ENCODE data around the gene RPL37. TPM values are rescaled to one million over a fixed set of nuclear protein-coding genes. Genes with fewer than 3 reads are reported as not detected.
"Not testable (repeated sequence)": the region's sequence is repeated elsewhere in the genome, so short reads cannot be mapped to it uniquely, and the experiment has no call there.

Gene RPL37
- total and polyA plus RNA-seq, 2 experiments from 2014 or later: 68.7 to 534 TPM

- Histone ChIP-seq H3K9me2 (replicated peaks; ENCODE audit: insufficient read depth) (no peaks in the 10 kb centered on the region), H3K4me1 (ENCODE audit: insufficient read depth) (peaks cover 26% of the 10 kb centered on the region), H3K27ac (peak overlapping the region; percentile 97), H3K27me3 (no peaks in the 10 kb centered on the region), H3K4me2 (peak overlapping the region; percentile 87), H3K36me3 (replicated peaks; ENCODE audit: insufficient read depth, low read depth) (no peaks in the 10 kb centered on the region), H3K9me3 (ENCODE audit: low read depth) (no peaks in the 10 kb centered on the region), H3K4me3 (peak overlapping the region; percentile 93), H3K79me2 (peaks cover 60% of the 10 kb centered on the region), H2AFZ (peak overlapping the region; percentile 94), H4K20me1 (ENCODE audit: insufficient read depth, poor library complexity, severe bottlenecking) (peaks cover 30% of the 10 kb centered on the region)
- TF ChIP-seq EZH2phosphoT487 (IDR thresholded peaks at IDR 0.05; ENCODE audit: low read depth, severe bottlenecking, unreplicated experiment) (no peak), EZH2 (IDR thresholded peaks at IDR 0.05; ENCODE audit: borderline replicate concordance) (no peak), CTCF (IDR thresholded peaks at IDR 0.05; ENCODE audit: poor library complexity) (no peak)
- peak; percentile 82 for DNase-seq (ENCODE audit: low spot score)
- under 1% methylated on average over 42 of the region's 56 CpGs for WGBS (ENCODE audit: low lambda C conversion rate, missing lambda C conversion rate)
Measured at GRCh38 chr5:40797273-40798011, 37.6 kb downstream of the RPL37 start.

GRCh38 chr5:40796487-40796889 is 38.5 kb downstream of the RPL37 start:
- no peak for DNase-seq (ENCODE audit: low spot score)
- peaks cover 38% of the 10 kb centered on the region for H4K20me1 ChIP-seq (ENCODE audit: insufficient read depth, poor library complexity, severe bottlenecking)
- H3K79me2 ChIP-seq: peaks cover 70% of the 10 kb centered on the region
- peak overlapping the region; percentile 97 for H3K27ac ChIP-seq
- peaks cover 26% of the 10 kb centered on the region for H3K4me1 ChIP-seq (ENCODE audit: insufficient read depth)
- H3K9me3 ChIP-seq (ENCODE audit: low read depth): no peaks in the 10 kb centered on the region
- peak overlapping the region; percentile 93 for H3K4me3 ChIP-seq
- H2AFZ ChIP-seq: no peak overlapping the region
- H3K36me3 ChIP-seq (replicated peaks; ENCODE audit: insufficient read depth, low read depth): no peaks in the 10 kb centered on the region
- TF ChIP-seq CTCF (IDR thresholded peaks at IDR 0.05; ENCODE audit: poor library complexity) (no peak), EZH2 (IDR thresholded peaks at IDR 0.05; ENCODE audit: borderline replicate concordance) (no peak), EZH2phosphoT487 (IDR thresholded peaks at IDR 0.05; ENCODE audit: low read depth, severe bottlenecking, unreplicated experiment) (no peak)
- no peaks in the 10 kb centered on the region for H3K27me3 ChIP-seq
- no peaks in the 10 kb centered on the region for H3K9me2 ChIP-seq (replicated peaks; ENCODE audit: insufficient read depth)
- peak overlapping the region; percentile 87 for H3K4me2 ChIP-seq
- 36% methylated on average over 3 of the region's 3 CpGs for WGBS (ENCODE audit: low lambda C conversion rate, missing lambda C conversion rate)

- H3K4me1 ChIP-seq (ENCODE audit: insufficient read depth): peaks cover 23% of the 10 kb centered on the region
- H3K27me3 ChIP-seq; H3K9me3 ChIP-seq (ENCODE audit: low read depth); H3K9me2 ChIP-seq (replicated peaks; ENCODE audit: insufficient read depth); H3K36me3 ChIP-seq (replicated peaks; ENCODE audit: insufficient read depth, low read depth); H2AFZ ChIP-seq; H3K4me2 ChIP-seq; H3K4me3 ChIP-seq; H3K27ac ChIP-seq; DNase-seq (ENCODE audit: low spot score): not testable (repeated sequence)
- WGBS (ENCODE audit: low lambda C conversion rate, missing lambda C conversion rate): 94% methylated on average over 3 of the region's 3 CpGs
- H4K20me1 ChIP-seq (ENCODE audit: insufficient read depth, poor library complexity, severe bottlenecking): peaks cover 48% of the 10 kb centered on the region
- peaks cover 83% of the 10 kb centered on the region for H3K79me2 ChIP-seq
Measured at GRCh38 chr5:40794877-40795276, 40.1 kb downstream of the RPL37 start.

GRCh38 chr5:40794340-40794739 is 40.7 kb downstream of the RPL37 start:
- H3K4me2 ChIP-seq; H2AFZ ChIP-seq; H3K9me3 ChIP-seq (ENCODE audit: low read depth); H3K36me3 ChIP-seq (replicated peaks; ENCODE audit: insufficient read depth, low read depth); H3K27ac ChIP-seq; H3K4me3 ChIP-seq; H3K9me2 ChIP-seq (replicated peaks; ENCODE audit: insufficient read depth); DNase-seq (ENCODE audit: low spot score); H3K27me3 ChIP-seq: not testable (repeated sequence)
- peaks cover 48% of the 10 kb centered on the region for H4K20me1 ChIP-seq (ENCODE audit: insufficient read depth, poor library complexity, severe bottlenecking)
- H3K4me1 ChIP-seq (ENCODE audit: insufficient read depth): peaks cover 18% of the 10 kb centered on the region
- H3K79me2 ChIP-seq: peaks cover 85% of the 10 kb centered on the region

GRCh38 chr5:40792691-40793090 is 42.3 kb downstream of the RPL37 start:
- DNase-seq (ENCODE audit: low spot score); H3K9me3 ChIP-seq (ENCODE audit: low read depth); H3K9me2 ChIP-seq (replicated peaks; ENCODE audit: insufficient read depth); H3K4me2 ChIP-seq; H2AFZ ChIP-seq; H3K36me3 ChIP-seq (replicated peaks; ENCODE audit: insufficient read depth, low read depth); H3K4me3 ChIP-seq; H3K27ac ChIP-seq; H3K27me3 ChIP-seq: not testable (repeated sequence)
- peaks cover 100% of the 10 kb centered on the region for H3K79me2 ChIP-seq
- peaks cover 14% of the 10 kb centered on the region for H3K4me1 ChIP-seq (ENCODE audit: insufficient read depth)
- H4K20me1 ChIP-seq (ENCODE audit: insufficient read depth, poor library complexity, severe bottlenecking): peaks cover 50% of the 10 kb centered on the region
- 87% methylated on average over 10 of the region's 10 CpGs for WGBS (ENCODE audit: low lambda C conversion rate, missing lambda C conversion rate)
